WTC11 (cell line): ENCODE results near the gene ALLC. TPM values are rescaled to one million over a fixed set of nuclear protein-coding genes. Genes with fewer than 3 reads are reported as not detected.

Source experiments
- ATAC-seq: fragments of 200-7000 bp; cut with Tn5 transposase; 2 replicates; pipeline ENCODE4 v1.10.0; 2021; ENCODE audit warnings: mild to moderate bottlenecking, moderate library complexity
- CTCF ChIA-PET: fragments of 300-600 bp; sonication (Branson Sonifier 250); formaldehyde crosslinking; loops from one replicate; lab custom pipeline; 2021; ENCODE audit warnings: antibody characterized with exemption; lab: Charles Lee
- POLR2A ChIA-PET: fragments of 350-600 bp; sonication (Branson Sonifier 250); formaldehyde crosslinking; loops from one replicate; lab custom pipeline; 2021; ENCODE audit warnings: antibody characterized with exemption; lab: Charles Lee
- DNase-seq: peaks from one replicate; pipeline ENCODE4 v3.0.0; 2021; ENCODE audit warnings: low spot score
- H3K27ac Mint-ChIP-seq: 2 replicates; pipeline ENCODE4 v1.8.0; 2021; ENCODE audit warnings: mixed read lengths
- H3K27me3 Mint-ChIP-seq: 2 replicates; pipeline ENCODE4 v1.8.0; 2021; ENCODE audit warnings: low read depth, mild to moderate bottlenecking, moderate library complexity, mixed read lengths
- H3K36me3 Mint-ChIP-seq: 2 replicates; pipeline ENCODE4 v1.8.0; 2021; ENCODE audit warnings: mixed read lengths
- H3K4me1 Mint-ChIP-seq: 2 replicates; pipeline ENCODE4 v1.8.0; 2022; ENCODE audit warnings: mixed read lengths
- H3K4me3 Mint-ChIP-seq: 2 replicates; pipeline ENCODE4 v1.8.0; 2021; ENCODE audit warnings: mild to moderate bottlenecking, moderate library complexity, mixed read lengths
- H3K9me3 Mint-ChIP-seq: 2 replicates; pipeline ENCODE4 v1.8.0; 2021; ENCODE audit warnings: mixed read lengths
- AR ChIP-seq: fragments of 250-450 bp; sonication (Bioruptor Pico); IDR thresholded peaks from 2 replicates; pipeline ENCODE4 v1.9.0; 2021; ENCODE audit warnings: mild to moderate bottlenecking
- ATF2 ChIP-seq: sonication (generic); formaldehyde crosslinking; IDR thresholded peaks from 2 replicates; pipeline ENCODE4 v1.8.1; 2022; ENCODE audit warnings: low read depth, missing genetic modification reagents, borderline replicate concordance
- ATF3 ChIP-seq: sonication (generic); formaldehyde crosslinking; conservative IDR thresholded peaks from 2 replicates; pipeline ENCODE4 v1.8.1; 2022; ENCODE audit warnings: mild to moderate bottlenecking, missing genetic modification reagents
- CREM ChIP-seq: sonication (generic); formaldehyde crosslinking; IDR thresholded peaks from 2 replicates; pipeline ENCODE4 v1.8.1; 2022; ENCODE audit warnings: mild to moderate bottlenecking, missing genetic modification reagents, moderate library complexity
- FOXP1 ChIP-seq: sonication (generic); formaldehyde crosslinking; IDR thresholded peaks from 2 replicates; pipeline ENCODE4 v1.8.0; 2022; ENCODE audit warnings: missing genetic modification reagents, mild to moderate bottlenecking, moderate library complexity, borderline replicate concordance
- FOXP4 ChIP-seq: sonication (generic); formaldehyde crosslinking; IDR thresholded peaks from 2 replicates; pipeline ENCODE4 v1.8.0; 2022; ENCODE audit warnings: mild to moderate bottlenecking, missing genetic modification reagents
- GTF2I ChIP-seq: fragments of 250-450 bp; sonication (Bioruptor Pico); conservative IDR thresholded peaks from 2 replicates; pipeline ENCODE4 v1.4.0; 2021; ENCODE audit warnings: mild to moderate bottlenecking
- HMGA2 ChIP-seq: fragments of 250-450 bp; sonication (Bioruptor Pico); IDR thresholded peaks from 2 replicates; pipeline ENCODE4 v1.4.0; 2021; ENCODE audit warnings: mild to moderate bottlenecking, moderate library complexity
- HMGXB4 ChIP-seq: sonication (generic); formaldehyde crosslinking; IDR thresholded peaks from 2 replicates; pipeline ENCODE4 v1.8.1; 2023; ENCODE audit warnings: mild to moderate bottlenecking, moderate library complexity, missing genetic modification reagents
- MLX ChIP-seq: sonication (generic); formaldehyde crosslinking; IDR thresholded peaks from 2 replicates; pipeline ENCODE4 v1.8.1; 2023; ENCODE audit warnings: mild to moderate bottlenecking, missing genetic modification reagents, moderate library complexity
- NFE2L1 ChIP-seq: sonication (generic); formaldehyde crosslinking; IDR thresholded peaks from 2 replicates; pipeline ENCODE4 v1.8.1; 2023; ENCODE audit warnings: missing genetic modification reagents
- NR2C2 ChIP-seq: sonication (generic); formaldehyde crosslinking; IDR thresholded peaks from 2 replicates; pipeline ENCODE4 v1.8.0; 2022; ENCODE audit warnings: mild to moderate bottlenecking, missing genetic modification reagents
- OVOL2 ChIP-seq: fragments of 250-450 bp; sonication (Bioruptor Pico); IDR thresholded peaks from 2 replicates; pipeline ENCODE4 v1.9.0; 2021; ENCODE audit warnings: mild to moderate bottlenecking, borderline replicate concordance
- PRRX2 ChIP-seq: fragments of 250-450 bp; sonication (Bioruptor Pico); IDR thresholded peaks from 2 replicates; pipeline ENCODE4 v1.8.0; 2021; ENCODE audit warnings: mild to moderate bottlenecking
- SOX15 ChIP-seq: fragments of 250-450 bp; sonication (Bioruptor Pico); IDR thresholded peaks from 2 replicates; pipeline ENCODE4 v1.9.0; 2021; ENCODE audit warnings: mild to moderate bottlenecking
- STAT6 ChIP-seq: sonication (generic); formaldehyde crosslinking; conservative IDR thresholded peaks from 2 replicates; pipeline ENCODE4 v1.8.1; 2023; ENCODE audit warnings: mild to moderate bottlenecking, low read depth, missing genetic modification reagents, moderate library complexity
- TP53 ChIP-seq: sonication (generic); formaldehyde crosslinking; IDR thresholded peaks from 2 replicates; pipeline ENCODE4 v1.8.1; 2023; ENCODE audit warnings: mild to moderate bottlenecking, missing genetic modification reagents
- USF1 ChIP-seq: sonication (generic); formaldehyde crosslinking; IDR thresholded peaks from 2 replicates; pipeline ENCODE4 v1.8.0; 2022; ENCODE audit warnings: mild to moderate bottlenecking, missing genetic modification reagents
- ZNF512 ChIP-seq: sonication (generic); formaldehyde crosslinking; IDR thresholded peaks from 2 replicates; pipeline ENCODE4 v1.8.1; 2022; ENCODE audit warnings: missing genetic modification reagents, borderline replicate concordance
- total RNA-seq: library from RNA; stranded (reverse); gene quantifications from 3 replicates; pipeline ENCODE4 v1.2.3, GENCODE V29; 2021

The ALLC gene
- total RNA-seq, 1 experiment from 2014 or later: not detected

GRCh38 chr2:3618367-3618766 is 39.6 kb upstream of the ALLC start:
- TF ChIP-seq FOXP1 (CRISPR knock-in tag) (no peak), PRRX2 (no peak), FOXP4 (CRISPR knock-in tag) (no peak), HMGXB4 (CRISPR knock-in tag) (no peak)
- Mint-ChIP-seq H3K27me3 (peaks cover 3% of the 10 kb centered on the region; the same call in 1 of the 2 replicates), H3K9me3 (peaks cover 65% of the 10 kb centered on the region), H3K27ac (no peak overlapping the region), H3K4me3 (no peak overlapping the region), H3K36me3 (peaks cover 23% of the 10 kb centered on the region), H3K4me1 (no peaks in the 10 kb centered on the region)
- CTCF ChIA-PET: no interaction called here
- POLR2A ChIA-PET: no interaction called here
- ATAC-seq (no peak), DNase-seq (no peak)

GRCh38 chr2:3619033-3619432 is 39.0 kb upstream of the ALLC start:
- peaks cover 3% of the 10 kb centered on the region; the same call in 1 of the 2 replicates for H3K4me1 Mint-ChIP-seq
- POLR2A ChIA-PET: no interaction called here
- ATAC-seq (no peak), DNase-seq (no peak)
- no peak overlapping the region for H3K27ac Mint-ChIP-seq
- peaks cover 66% of the 10 kb centered on the region for H3K9me3 Mint-ChIP-seq
- H3K4me3 Mint-ChIP-seq: no peak overlapping the region
- peaks cover 3% of the 10 kb centered on the region; the same call in 1 of the 2 replicates for H3K27me3 Mint-ChIP-seq
- CTCF ChIA-PET: no interaction called here
- peaks cover 23% of the 10 kb centered on the region for H3K36me3 Mint-ChIP-seq
- TF ChIP-seq USF1 (CRISPR knock-in tag): no peak
- TF ChIP-seq CREM (CRISPR knock-in tag): no peak
- no peak for TF ChIP-seq ZNF512 (CRISPR knock-in tag)
- no peak for TF ChIP-seq ATF3 (CRISPR knock-in tag)
- no peak for TF ChIP-seq OVOL2 (CRISPR knock-in tag)
- TF ChIP-seq NR2C2: no peak
- TF ChIP-seq NFE2L1: no peak
- TF ChIP-seq TP53: no peak
- TF ChIP-seq AR (CRISPR knock-in tag): no peak
- TF ChIP-seq SOX15 (CRISPR knock-in tag): no peak
- no peak for TF ChIP-seq ATF2
- no peak for TF ChIP-seq STAT6 (CRISPR knock-in tag)
- no peak for TF ChIP-seq HMGA2 (CRISPR knock-in tag)
- TF ChIP-seq MLX: no peak
- no peak for TF ChIP-seq GTF2I (CRISPR knock-in tag)
